Trophoblast cell (in vitro differentiated cells and primary cell): ENCODE results near the gene AQP1.

Experiments
- DNase-seq, 2 donors: peaks; one replicate each; pipeline ENCODE4 v3.0.0-alpha.2; 2016
- H2AFZ ChIP-seq: 2 replicates; pipeline ENCODE4 v1.6.1; 2013; ENCODE audit warnings: low read length, moderate library complexity, mild to moderate bottlenecking; ENCODE audit not compliant: insufficient read depth, poor library complexity
- H2AK5ac ChIP-seq: 2 replicates; pipeline ENCODE4 v1.6.1; 2013; ENCODE audit warnings: mild to moderate bottlenecking, low read length
- H2BK120ac ChIP-seq: 2 replicates; pipeline ENCODE4 v1.6.1; 2013; ENCODE audit warnings: low read length, mild to moderate bottlenecking, moderate library complexity; ENCODE audit not compliant: insufficient read depth, poor library complexity
- H2BK12ac ChIP-seq: 2 replicates; pipeline ENCODE4 v1.6.1; 2013; ENCODE audit warnings: mild to moderate bottlenecking, low read length, moderate library complexity
- H2BK5ac ChIP-seq: 2 replicates; pipeline ENCODE4 v1.6.1; 2013; ENCODE audit warnings: low read length, low read depth, moderate library complexity, mild to moderate bottlenecking; ENCODE audit not compliant: poor library complexity
- H3K14ac ChIP-seq: 2 replicates; pipeline ENCODE4 v1.6.1; 2013; ENCODE audit warnings: mild to moderate bottlenecking, low read length
- H3K18ac ChIP-seq: 2 replicates; pipeline ENCODE4 v1.6.1; 2013; ENCODE audit warnings: mild to moderate bottlenecking, low read length
- H3K23ac ChIP-seq: 2 replicates; pipeline ENCODE4 v1.6.1; 2013; ENCODE audit warnings: low read length
- H3K27ac ChIP-seq: 2 replicates; pipeline ENCODE4 v1.5.1; 2013; ENCODE audit warnings: low read depth, mild to moderate bottlenecking, inconsistent platforms, low read length, moderate library complexity
- H3K27me3 ChIP-seq: 2 replicates; pipeline ENCODE4 v1.6.1; 2013; ENCODE audit warnings: inconsistent platforms, mild to moderate bottlenecking, low read length, moderate library complexity; ENCODE audit not compliant: insufficient read depth
- H3K36me3 ChIP-seq, 2 experiments: 1 replicate in 1 of 2; 2 replicates in 1 of 2; pipeline ENCODE4 v1.6.1; 2013; ENCODE audit warnings: low read length in 2 of 2, mild to moderate bottlenecking in 2 of 2, moderate library complexity in 1 of 2; ENCODE audit not compliant: insufficient read depth in 2 of 2, control insufficient read depth in 1 of 2
- H3K4ac ChIP-seq: 2 replicates; pipeline ENCODE4 v1.6.1; 2013; ENCODE audit warnings: low read depth, mild to moderate bottlenecking, low read length, moderate library complexity
- H3K4me1 ChIP-seq, 2 experiments: 1 replicate in 1 of 2; 2 replicates in 1 of 2; pipeline ENCODE4 v1.6.1; 2013; ENCODE audit warnings: low read length in 2 of 2, mild to moderate bottlenecking in 2 of 2, moderate library complexity in 1 of 2; ENCODE audit not compliant: insufficient read depth in 2 of 2, control insufficient read depth in 1 of 2
- H3K4me2 ChIP-seq: 2 replicates; pipeline ENCODE4 v1.6.1; 2013; ENCODE audit warnings: inconsistent platforms, mild to moderate bottlenecking, low read length, moderate library complexity
- H3K4me3 ChIP-seq: 2 replicates; pipeline ENCODE4 v1.5.1; 2013; ENCODE audit warnings: mild to moderate bottlenecking, low read depth, low read length, inconsistent platforms
- H3K79me1 ChIP-seq: one replicate; pipeline ENCODE4 v1.6.1; 2013; ENCODE audit warnings: low read length
- H3K79me2 ChIP-seq: 2 replicates; pipeline ENCODE4 v1.6.1; 2013; ENCODE audit warnings: low read length, mild to moderate bottlenecking; ENCODE audit not compliant: control insufficient read depth, insufficient read depth, poor library complexity
- H3K9ac ChIP-seq: 2 replicates; pipeline ENCODE4 v1.6.1; 2013; ENCODE audit warnings: mild to moderate bottlenecking, low read length
- H3K9me3 ChIP-seq: 2 replicates; pipeline ENCODE4 v1.6.1; 2013; ENCODE audit warnings: low read depth, mild to moderate bottlenecking, control low read depth, inconsistent platforms, low read length; ENCODE audit not compliant: insufficient read depth
- H4K12ac ChIP-seq: 2 replicates; pipeline ENCODE4 v1.6.1; 2013; ENCODE audit warnings: low read depth, mild to moderate bottlenecking, low read length, moderate library complexity
- H4K8ac ChIP-seq: 2 replicates; pipeline ENCODE4 v1.6.1; 2013; ENCODE audit warnings: low read depth, mild to moderate bottlenecking, low read length, moderate library complexity
- H4K91ac ChIP-seq: one replicate; pipeline ENCODE4 v1.6.1; 2013; ENCODE audit warnings: low read depth, mild to moderate bottlenecking, low read length, moderate library complexity
- WGBS: extraction: QIAGEN DNeasy Blood & Tissue Kit; methylation state at CpG from one replicate; pipeline ENCODE4 v1.1.7; 2013; ENCODE audit warnings: missing lambda C conversion rate; ENCODE audit not compliant: insufficient read length, insufficient coverage; ENCODE audit errors: extremely low coverage; 5-methylcytosine and 5-hydroxymethylcytosine counted together

AQP1 gene

GRCh38 chr7:30929686-30930085 is 18.0 kb downstream of the AQP1 start:
- H3K4me2 ChIP-seq, result no peak overlapping the region
- H3K14ac ChIP-seq, result no peak overlapping the region
- H3K4me1 ChIP-seq, result peaks cover 18 to 21% of the 10 kb centered on the region in 2 experiments
- H3K4ac ChIP-seq, result no peak overlapping the region
- H3K36me3 ChIP-seq, result no peaks in the 10 kb centered on the region
- H2AFZ ChIP-seq, result no peak overlapping the region
- H3K27ac ChIP-seq, result no peak overlapping the region
- no peaks in the 10 kb centered on the region for H3K79me2 ChIP-seq
- WGBS, result no CpG with 5 or more reads among the region's 4 CpGs
- peak overlapping the region; percentile 22 for H4K91ac ChIP-seq
- H2BK5ac ChIP-seq, result no peak overlapping the region
- H2AK5ac ChIP-seq, result no peak overlapping the region
- H3K79me1 ChIP-seq, result peaks cover 15% of the 10 kb centered on the region
- no peak overlapping the region for H3K18ac ChIP-seq
- no peak overlapping the region for H3K23ac ChIP-seq
- H3K27me3 ChIP-seq, result no peaks in the 10 kb centered on the region
- no peak overlapping the region for H4K8ac ChIP-seq
- DNase-seq, result no peak
- peak overlapping the region; percentile 4 for H2BK12ac ChIP-seq
- no peak overlapping the region for H2BK120ac ChIP-seq
- peaks cover 7% of the 10 kb centered on the region for H3K9me3 ChIP-seq
- no peak overlapping the region for H3K9ac ChIP-seq
- H3K4me3 ChIP-seq, result no peak overlapping the region
- no peak overlapping the region for H4K12ac ChIP-seq

- H3K4me2 ChIP-seq, result no peak overlapping the region
- H3K79me1 ChIP-seq, result peaks cover 15% of the 10 kb centered on the region
- H3K79me2 ChIP-seq, result no peaks in the 10 kb centered on the region
- peak; percentile 28 to 54 for DNase-seq
- H4K8ac ChIP-seq, result no peak overlapping the region
- H3K4me1 ChIP-seq, result peaks cover 18 to 21% of the 10 kb centered on the region in 2 experiments
- H2BK120ac ChIP-seq, result no peak overlapping the region
- H4K91ac ChIP-seq, result peak overlapping the region; percentile 33
- H3K4ac ChIP-seq, result no peak overlapping the region
- H2BK12ac ChIP-seq, result no peak overlapping the region
- H2AFZ ChIP-seq, result no peak overlapping the region
- H2BK5ac ChIP-seq, result no peak overlapping the region
- no peaks in the 10 kb centered on the region for H3K36me3 ChIP-seq
- H3K9me3 ChIP-seq, result peaks cover 7% of the 10 kb centered on the region
- no CpG with 5 or more reads among the region's 8 CpGs for WGBS
- H3K23ac ChIP-seq, result no peak overlapping the region
- H3K9ac ChIP-seq, result no peak overlapping the region
- H4K12ac ChIP-seq, result no peak overlapping the region
- peak overlapping the region; percentile 53 for H3K27ac ChIP-seq
- no peaks in the 10 kb centered on the region for H3K27me3 ChIP-seq
- H3K4me3 ChIP-seq, result no peak overlapping the region
- no peak overlapping the region for H3K14ac ChIP-seq
- no peak overlapping the region for H3K18ac ChIP-seq
- no peak overlapping the region for H2AK5ac ChIP-seq
Measured at GRCh38 chr7:30930621-30931020, 19.0 kb downstream of the AQP1 start.

- Histone ChIP-seq H3K18ac (peak overlapping the region; percentile 44), H3K79me2 (no peaks in the 10 kb centered on the region), H3K4ac (peak overlapping the region; percentile 53), H4K91ac (peak overlapping the region; percentile 93), H3K27me3 (no peaks in the 10 kb centered on the region), H2BK12ac (peak overlapping the region; percentile 74), H3K79me1 (peaks cover 15% of the 10 kb centered on the region), H3K36me3 (no peaks in the 10 kb centered on the region), H3K27ac (peak overlapping the region; percentile 61), H3K4me2 (peak overlapping the region; percentile 19), H2AFZ (no peak overlapping the region), H2AK5ac (peak overlapping the region; percentile 82), H4K12ac (no peak overlapping the region), H2BK5ac (peak overlapping the region; percentile 38), H4K8ac (peak overlapping the region; percentile 59), H3K14ac (peak overlapping the region; percentile 58), H3K9ac (no peak overlapping the region), H3K4me3 (no peak overlapping the region), H3K23ac (no peak overlapping the region), H3K4me1 (peaks cover 18 to 21% of the 10 kb centered on the region in 2 experiments), H3K9me3 (peaks cover 7% of the 10 kb centered on the region), H2BK120ac (peak overlapping the region; percentile 54)
- WGBS, result no CpG with 5 or more reads among the region's 24 CpGs
- DNase-seq, result peak; percentile 77 to 86
Measured at GRCh38 chr7:30931161-30931928, 19.7 kb downstream of the AQP1 start.

- peak overlapping the region; percentile 71 for H4K91ac ChIP-seq
- H3K79me1 ChIP-seq, result peaks cover 15% of the 10 kb centered on the region
- DNase-seq, result peak; percentile 36 to 74
- H4K8ac ChIP-seq, result peak overlapping the region; percentile 17
- no peaks in the 10 kb centered on the region for H3K79me2 ChIP-seq
- no peak overlapping the region for H3K4me2 ChIP-seq
- H4K12ac ChIP-seq, result no peak overlapping the region
- peaks cover 18 to 21% of the 10 kb centered on the region in 2 experiments for H3K4me1 ChIP-seq
- H3K9me3 ChIP-seq, result peaks cover 5% of the 10 kb centered on the region
- H3K14ac ChIP-seq, result peak overlapping the region; percentile 69
- no peak overlapping the region for H3K4ac ChIP-seq
- H3K23ac ChIP-seq, result no peak overlapping the region
- H2AFZ ChIP-seq, result no peak overlapping the region
- H2BK12ac ChIP-seq, result peak overlapping the region; percentile 37
- WGBS, result no CpG with 5 or more reads among the region's 9 CpGs
- H3K18ac ChIP-seq, result peak overlapping the region; percentile 25
- H3K27ac ChIP-seq, result peak overlapping the region; percentile 29
- peak overlapping the region; percentile 16 for H2AK5ac ChIP-seq
- H3K36me3 ChIP-seq, result no peaks in the 10 kb centered on the region
- H3K27me3 ChIP-seq, result no peaks in the 10 kb centered on the region
- H3K9ac ChIP-seq, result no peak overlapping the region
- peak overlapping the region; percentile 26 for H2BK120ac ChIP-seq
- no peak overlapping the region for H3K4me3 ChIP-seq
- peak overlapping the region; percentile 63 for H2BK5ac ChIP-seq
Measured at GRCh38 chr7:30931929-30932540, 20.4 kb downstream of the AQP1 start.
